Measurements from ENCODE around the gene PROCR. TPM values are rescaled to one million over a fixed set of nuclear protein-coding genes. Genes with fewer than 3 reads are reported as not detected.
"Not testable (repeated sequence)": the region's sequence is repeated elsewhere in the genome, so short reads cannot be mapped to it uniquely, and the experiment has no call there.

Gene PROCR
- total RNA-seq, 1 donor from 2014 or later, result 104 TPM

- no peak for DNase-seq (ENCODE audit: extremely low spot score in 2 of 2)
- H3K36me3 ChIP-seq, result no peaks in the 10 kb centered on the region
- no peak for TF ChIP-seq CTCF (IDR thresholded peaks at IDR 0.05)
- TF ChIP-seq POLR2AphosphoS5 (IDR thresholded peaks at IDR 0.05; ENCODE audit: insufficient read depth in 1 of 2, low read depth in 1 of 2), result no peak
- TF ChIP-seq POLR2A (IDR thresholded peaks at IDR 0.05), result no peak
- H3K27ac ChIP-seq, result no peak overlapping the region
- intact Hi-C loops (cut with DNase I), result no loop called here
- H3K4me1 ChIP-seq, result no peaks in the 10 kb centered on the region
- H3K9me3 ChIP-seq, result no peaks in the 10 kb centered on the region
- H3K27me3 ChIP-seq, result no peaks in the 10 kb centered on the region
- H3K4me3 ChIP-seq, result no peak overlapping the region
Measured at GRCh38 chr20:35190556-35190955, 18.7 kb downstream of the PROCR start.

GRCh38 chr20:35191419-35192117, 19.7 kb downstream of the PROCR start:
- Histone ChIP-seq H3K4me3 (no peak overlapping the region), H3K36me3 (peaks cover 0 to 1% of the 10 kb centered on the region in 2 donors), H3K9me3 (peaks cover under 1% of the 10 kb centered on the region), H3K27ac (no peak overlapping the region), H3K27me3 (no peaks in the 10 kb centered on the region), H3K4me1 (no peaks in the 10 kb centered on the region)
- TF ChIP-seq POLR2AphosphoS5 (IDR thresholded peaks at IDR 0.05; ENCODE audit: insufficient read depth in 1 of 2, low read depth in 1 of 2), result no peak
- TF ChIP-seq CTCF (IDR thresholded peaks at IDR 0.05), result no peak
- TF ChIP-seq POLR2A (IDR thresholded peaks at IDR 0.05), result no peak
- no peak for DNase-seq (ENCODE audit: extremely low spot score in 2 of 2)
- intact Hi-C loops (cut with DNase I), result no loop called here

- no peak for DNase-seq (ENCODE audit: extremely low spot score in 2 of 2)
- intact Hi-C loops (cut with DNase I), result no loop called here
- Histone ChIP-seq H3K36me3 (peaks cover 0 to 5% of the 10 kb centered on the region in 2 donors), H3K27ac (no peak overlapping the region), H3K4me1 (no peaks in the 10 kb centered on the region), H3K4me3 (no peak overlapping the region), H3K9me3 (peaks cover 6% of the 10 kb centered on the region), H3K27me3 (no peaks in the 10 kb centered on the region)
- TF ChIP-seq POLR2AphosphoS5 (IDR thresholded peaks at IDR 0.05; ENCODE audit: insufficient read depth in 1 of 2, low read depth in 1 of 2) (no peak), CTCF (IDR thresholded peaks at IDR 0.05) (no peak), POLR2A (IDR thresholded peaks at IDR 0.05) (no peak)
Measured at GRCh38 chr20:35192118-35192872, 20.4 kb downstream of the PROCR start.

- intact Hi-C loops (cut with DNase I); H3K4me1 ChIP-seq; DNase-seq (ENCODE audit: extremely low spot score in 2 of 2); H3K27me3 ChIP-seq; H3K4me3 ChIP-seq; H3K36me3 ChIP-seq; H3K9me3 ChIP-seq; H3K27ac ChIP-seq: not testable (repeated sequence)
Measured at GRCh38 chr20:35193031-35193791, 21.3 kb downstream of the PROCR start.

GRCh38 chr20:35196313-35196712, 24.4 kb downstream of the PROCR start:
- Histone ChIP-seq H3K36me3 (peaks cover 0 to 5% of the 10 kb centered on the region in 2 donors), H3K4me1 (no peaks in the 10 kb centered on the region), H3K27ac (no peak overlapping the region), H3K9me3 (peaks cover 6% of the 10 kb centered on the region), H3K27me3 (no peaks in the 10 kb centered on the region), H3K4me3 (no peak overlapping the region)
- intact Hi-C loops (cut with DNase I), result no loop called here
- no peak for DNase-seq (ENCODE audit: extremely low spot score in 2 of 2)
- TF ChIP-seq CTCF (IDR thresholded peaks at IDR 0.05) (no peak), POLR2AphosphoS5 (IDR thresholded peaks at IDR 0.05; ENCODE audit: insufficient read depth in 1 of 2, low read depth in 1 of 2) (no peak), POLR2A (IDR thresholded peaks at IDR 0.05) (no peak)
